Astrocyte of the cerebellum (primary cell): ENCODE data around the gene TAF7L.

ENCODE experiments used
- DNase-seq: peaks from one replicate; pipeline ENCODE4 v3.0.0-alpha.2; 2011; ENCODE audit warnings: low read depth
- H3K4me3 ChIP-seq: 2 replicates; pipeline ENCODE4 v1.5.1; 2011; ENCODE audit warnings: mild to moderate bottlenecking, low read depth, low read length, moderate library complexity
- in situ Hi-C: cut with HindIII; loops from 2 replicates; pipeline ENCODE4 v1.10.0; 2017; ENCODE audit warnings: low sequenced_read_pairs
- TF ChIP-seq, protein P1 (sequence below): IDR thresholded peaks from 2 replicates; pipeline ENCODE4 v1.5.1; 2012; ENCODE audit warnings: low read length, low read depth, moderate library complexity, mild to moderate bottlenecking; ENCODE audit errors: missing control alignments

TAF7L gene

DNA sequence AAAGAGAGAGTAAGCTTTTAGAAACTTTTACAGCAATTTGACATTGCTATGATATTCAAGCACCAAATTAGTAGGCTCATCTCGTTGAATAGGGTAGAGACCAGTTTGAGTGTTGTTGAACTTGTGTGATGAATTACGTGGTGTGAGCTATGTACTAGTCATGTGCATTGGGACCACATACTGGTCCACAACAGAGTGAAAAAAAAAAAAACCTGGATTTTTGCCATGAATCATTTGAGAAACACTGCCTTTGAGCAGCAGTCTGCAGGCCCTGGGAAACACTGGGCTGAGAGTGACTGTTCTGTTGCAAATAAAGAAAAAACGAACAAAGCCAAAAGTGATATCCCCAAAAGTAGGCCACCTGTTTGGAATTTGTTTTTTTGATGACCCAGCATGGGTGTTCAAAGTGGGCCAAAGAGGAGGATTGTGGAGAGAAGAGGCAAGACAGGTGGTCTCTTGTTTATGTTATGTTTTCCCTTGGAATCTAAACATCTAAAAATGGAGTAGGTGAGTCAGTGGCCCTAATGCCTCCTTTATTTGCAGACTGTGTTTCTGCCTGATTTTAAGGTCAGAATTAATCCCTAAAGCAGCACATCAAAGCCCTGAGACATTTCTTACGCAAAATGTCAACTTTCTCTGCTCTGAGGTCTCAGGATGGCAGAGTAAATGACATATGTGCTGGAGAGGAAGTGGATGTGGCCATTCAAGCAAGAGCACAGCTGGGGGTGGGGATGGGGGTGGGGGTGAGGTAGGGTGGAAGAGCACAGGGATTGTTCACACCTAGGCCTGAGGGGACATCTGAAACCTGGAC is 33.5 kb downstream of the TAF7L start:
- in situ Hi-C loops, result no loop called here
- no peak for DNase-seq
- TF ChIP-seq, protein P1, sequence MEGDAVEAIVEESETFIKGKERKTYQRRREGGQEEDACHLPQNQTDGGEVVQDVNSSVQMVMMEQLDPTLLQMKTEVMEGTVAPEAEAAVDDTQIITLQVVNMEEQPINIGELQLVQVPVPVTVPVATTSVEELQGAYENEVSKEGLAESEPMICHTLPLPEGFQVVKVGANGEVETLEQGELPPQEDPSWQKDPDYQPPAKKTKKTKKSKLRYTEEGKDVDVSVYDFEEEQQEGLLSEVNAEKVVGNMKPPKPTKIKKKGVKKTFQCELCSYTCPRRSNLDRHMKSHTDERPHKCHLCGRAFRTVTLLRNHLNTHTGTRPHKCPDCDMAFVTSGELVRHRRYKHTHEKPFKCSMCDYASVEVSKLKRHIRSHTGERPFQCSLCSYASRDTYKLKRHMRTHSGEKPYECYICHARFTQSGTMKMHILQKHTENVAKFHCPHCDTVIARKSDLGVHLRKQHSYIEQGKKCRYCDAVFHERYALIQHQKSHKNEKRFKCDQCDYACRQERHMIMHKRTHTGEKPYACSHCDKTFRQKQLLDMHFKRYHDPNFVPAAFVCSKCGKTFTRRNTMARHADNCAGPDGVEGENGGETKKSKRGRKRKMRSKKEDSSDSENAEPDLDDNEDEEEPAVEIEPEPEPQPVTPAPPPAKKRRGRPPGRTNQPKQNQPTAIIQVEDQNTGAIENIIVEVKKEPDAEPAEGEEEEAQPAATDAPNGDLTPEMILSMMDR, result no peak
- no peak overlapping the region for H3K4me3 ChIP-seq

DNA sequence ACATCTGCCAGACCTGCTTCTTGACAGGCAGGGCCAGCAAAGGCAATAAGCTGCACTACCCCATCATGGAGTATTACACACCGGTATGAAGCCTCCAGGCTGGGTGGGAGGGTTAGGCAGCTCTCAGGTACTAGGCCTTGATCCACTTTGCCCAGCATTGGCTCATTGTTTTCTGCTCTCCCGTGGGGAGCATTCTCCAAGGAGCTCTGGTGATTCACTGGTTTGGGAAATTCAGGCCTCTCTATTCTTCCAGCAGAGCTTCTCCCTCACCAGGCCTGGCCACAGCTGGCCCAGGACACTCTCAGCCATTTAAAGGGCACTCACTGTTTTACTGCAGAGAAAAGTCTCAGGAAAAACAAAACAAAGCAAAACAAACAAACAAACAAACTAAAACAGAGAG is 38.5 kb downstream of the TAF7L start:
- no peak for DNase-seq

DNA sequence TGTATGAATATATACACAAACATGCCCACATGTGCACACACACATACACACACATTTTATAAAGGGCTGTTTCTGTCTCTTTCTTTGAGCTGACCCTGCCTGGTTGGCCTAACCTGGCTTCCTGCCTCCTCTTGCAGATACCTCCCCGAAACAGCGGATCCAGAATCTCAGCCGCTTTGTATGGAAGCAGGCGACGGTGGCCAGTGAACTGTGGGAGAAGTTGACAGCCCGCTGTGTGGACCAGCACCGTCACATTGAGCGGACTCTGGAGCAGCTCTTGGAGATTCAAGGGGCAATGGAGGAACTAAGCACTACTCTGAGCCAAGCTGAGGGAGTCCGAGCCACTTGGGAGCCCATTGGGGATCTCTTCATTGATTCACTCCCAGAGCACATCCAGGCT is 49.6 kb downstream of the TAF7L start:
- no peak overlapping the region for H3K4me3 ChIP-seq
- in situ Hi-C loops, result no loop called here
- TF ChIP-seq, protein P1, result no peak
- DNase-seq, result no peak

More for the DNA sequence above, 38.5 kb downstream of the TAF7L start:
- in situ Hi-C loops, result no loop called here
- TF ChIP-seq, protein P1, result no peak
- no peak overlapping the region for H3K4me3 ChIP-seq

- no peak for DNase-seq
- H3K4me3 ChIP-seq, result no peak overlapping the region
- in situ Hi-C loops, result no loop called here
- TF ChIP-seq, protein P1, result no peak
These were observed 54.1 kb downstream of the TAF7L start for GRCh38 chrX:101237041-101237440.

- in situ Hi-C loops, result no loop called here
- no peak overlapping the region for H3K4me3 ChIP-seq
- DNase-seq, result no peak
- TF ChIP-seq, protein P1, result no peak
These were observed 58.8 kb downstream of the TAF7L start for GRCh38 chrX:101232316-101232715.

DNA sequence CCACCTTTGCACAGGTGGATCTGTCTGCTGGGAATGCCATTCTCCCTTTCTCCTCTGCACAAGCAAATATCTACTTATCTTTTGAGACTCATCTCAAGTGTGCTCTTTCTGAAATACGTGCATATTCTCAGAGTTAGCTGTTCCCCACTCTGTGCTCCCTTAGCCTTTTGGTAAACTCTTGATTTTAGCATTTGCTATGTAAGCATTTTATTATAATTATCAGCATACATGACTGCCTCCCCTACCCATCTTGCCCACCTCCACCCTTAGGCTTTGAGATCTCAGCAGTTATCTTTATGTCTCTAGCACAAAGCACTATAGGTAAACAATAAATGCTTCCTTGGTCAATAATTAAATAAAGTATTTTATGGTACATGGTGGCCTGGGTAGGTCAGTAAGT is 60.1 kb downstream of the TAF7L start:
- TF ChIP-seq, protein P1, result no peak
- no peak overlapping the region for H3K4me3 ChIP-seq
- no peak for DNase-seq
- in situ Hi-C loops, result no loop called here
